DND-41 (cell line): ENCODE measurements around the gene LDB1.

Experiments
- CTCF ChIP-seq: IDR thresholded peaks from 2 replicates; pipeline ENCODE4 v1.5.1; 2012; ENCODE audit warnings: borderline replicate concordance, low read length, moderate library complexity, mild to moderate bottlenecking; ENCODE audit not compliant: poor library complexity, severe bottlenecking; ENCODE audit errors: extremely low read depth
- EZH2 ChIP-seq: IDR thresholded peaks from 3 replicates; pipeline ENCODE4 v1.6.1; 2012; ENCODE audit warnings: borderline replicate concordance, low read depth, mild to moderate bottlenecking, moderate library complexity, low read length, inconsistent platforms; ENCODE audit not compliant: severe bottlenecking

- TF ChIP-seq EZH2 = no peak
- no peak for TF ChIP-seq CTCF
These were observed 15.9 kb upstream of the LDB1 start for GRCh38 chr10:102135956-102136526.
